K562 (cell line): ENCODE results near the gene ATP5F1D. TPM values are rescaled to one million over a fixed set of nuclear protein-coding genes. Genes with fewer than 3 reads are reported as not detected.
A peak's percentile ranks its signal among the peaks of the same experiment; 100 is the strongest.

Experiments used
- ATAC-seq: fragments of 200-7000 bp; cut with Tn5 transposase; 3 replicates; pipeline ENCODE4 v1.9.1; 2020; ENCODE audit warnings: moderate library complexity
- BruUV-seq: library from RNA; stranded (reverse); fragments of 400-500 nt; replicated peaks from 2 replicates; lab custom pipeline; 2021; lab: Mats Ljungman, UMichigan
- CTCF ChIA-PET: fragments of 300-600 bp; formaldehyde crosslinking; extraction: SDS; loops from one replicate; lab custom pipeline; 2021; ENCODE audit warnings: low intra/inter-chr PET ratio; lab: Yijun Ruan, JAX
- POLR2A ChIA-PET: fragments of 300-600, 350-650 bp; sonication (Branson Sonifier 250); formaldehyde crosslinking; extraction: SDS; loops from one replicate; lab custom pipeline; 2021; ENCODE audit warnings: antibody characterized with exemption, inconsistent platforms; lab: Yijun Ruan, JAX
- DNase-seq, 4 experiments: peaks; one replicate each; pipeline versions ENCODE4 v3.0.0 to v3.0.0-alpha.2; 2011 to 2018; ENCODE audit warnings: low spot score in 3 of 4, mixed read lengths in 3 of 4; ENCODE audit errors: extremely low read depth in 1 of 4
- FAIRE-seq: peaks from 2 replicates; lab custom pipeline; 2011; peaks lifted over from hg19 to GRCh38; lab: Jason Lieb, UNC
- H2AFZ ChIP-seq: 2 replicates; pipeline ENCODE4 v1.6.0; 2011; ENCODE audit warnings: low read depth, low read length, control low read depth, inconsistent platforms
- H3K27ac ChIP-seq: fragments of 200-600 bp; 3 replicates; pipeline ENCODE4 v1.8.0; 2011; ENCODE audit warnings: low read depth, mild to moderate bottlenecking, control low read depth, inconsistent platforms, low read length, moderate library complexity, mixed read lengths; ENCODE audit errors: extremely low read depth
- H3K27me3 ChIP-seq, 2 experiments: fragments of 300-600 bp in 1 of 2; 2 replicates in 1 of 2; 3 replicates in 1 of 2; pipeline versions ENCODE4 v1.6.0 to v1.8.0; 2011; ENCODE audit warnings: inconsistent platforms in 2 of 2, low read length in 2 of 2, mild to moderate bottlenecking in 1 of 2, mixed read lengths in 1 of 2, moderate library complexity in 1 of 2; ENCODE audit not compliant: control insufficient read depth in 2 of 2, insufficient read depth in 2 of 2
- H3K36me3 ChIP-seq: fragments of 300-600 bp; 3 replicates; pipeline ENCODE4 v1.8.0; 2011; ENCODE audit warnings: mild to moderate bottlenecking, low read length, inconsistent platforms; ENCODE audit not compliant: control insufficient read depth, insufficient read depth
- H3K4me1 ChIP-seq, 2 experiments: fragments of 200-600 bp in 1 of 2; replicated peaks in 1 of 2; 2 replicates in 1 of 2; 3 replicates in 1 of 2; pipeline versions ENCODE4 v1.5.1 to v1.8.0; 2011; ENCODE audit warnings: inconsistent platforms in 2 of 2, low read length in 2 of 2, mild to moderate bottlenecking in 1 of 2, mixed read lengths in 1 of 2, moderate library complexity in 1 of 2; ENCODE audit not compliant: control insufficient read depth in 2 of 2, insufficient read depth in 2 of 2
- H3K4me2 ChIP-seq: 2 replicates; pipeline ENCODE4 v1.6.1; 2011; ENCODE audit warnings: low read length, control low read depth, inconsistent platforms, mixed read lengths; ENCODE audit not compliant: insufficient read depth
- H3K4me3 ChIP-seq: fragments of 200-600 bp; sonication (generic), shearing (Covaris generic); 2 replicates; pipeline ENCODE4 v1.5.1; 2016; ENCODE audit warnings: control low read depth, inconsistent platforms
- H3K79me2 ChIP-seq: fragments of 200-600 bp; 3 replicates; pipeline ENCODE4 v1.8.0; 2011; ENCODE audit warnings: low read length, inconsistent platforms; ENCODE audit not compliant: control insufficient read depth, insufficient read depth
- H3K9ac ChIP-seq, 2 experiments: 2 replicates each; pipeline versions ENCODE4 v1.6.0 to v1.6.1; 2011; ENCODE audit warnings: low read depth in 2 of 2, low read length in 2 of 2, control low read depth in 1 of 2, inconsistent platforms in 1 of 2, mild to moderate bottlenecking in 1 of 2, mixed read lengths in 1 of 2; ENCODE audit not compliant: insufficient read depth in 1 of 2
- H3K9me1 ChIP-seq: one replicate; pipeline ENCODE4 v1.6.0; 2011; ENCODE audit warnings: inconsistent platforms, mild to moderate bottlenecking, low read length, moderate library complexity; ENCODE audit not compliant: control insufficient read depth, insufficient read depth
- H3K9me3 ChIP-seq: replicated peaks from 2 replicates; pipeline ENCODE4 v1.5.1; 2011; ENCODE audit warnings: low read depth, low read length, inconsistent platforms; ENCODE audit not compliant: control insufficient read depth, insufficient read depth
- H4K20me1 ChIP-seq: replicated peaks from 2 replicates; pipeline ENCODE4 v1.6.1; 2011; ENCODE audit warnings: low read length, inconsistent platforms, mixed read lengths; ENCODE audit not compliant: control insufficient read depth, insufficient read depth
- ASH1L ChIP-seq: fragments of 450-650 bp; IDR thresholded peaks from 2 replicates; pipeline ENCODE4 v1.6.1; 2018; ENCODE audit warnings: borderline replicate concordance, mild to moderate bottlenecking, low read depth; ENCODE audit not compliant: partially characterized antibody
- CREM ChIP-seq: IDR thresholded peaks from 2 replicates; pipeline ENCODE4 v1.6.1; 2014; ENCODE audit warnings: antibody characterized with exemption, low read depth
- CXXC5 ChIP-seq: fragments of 250-450 bp; sonication (Bioruptor Pico); IDR thresholded peaks from 2 replicates; pipeline ENCODE4 v1.8.0; 2022; ENCODE audit warnings: inconsistent platforms, mild to moderate bottlenecking, moderate library complexity
- KDM1A ChIP-seq, 2 experiments: fragments of 450-650 bp; IDR thresholded peaks; 2 replicates each; pipeline ENCODE4 v1.6.1; 2016; ENCODE audit warnings: mild to moderate bottlenecking in 2 of 2
- MCM7 ChIP-seq, 2 experiments: fragments of 450-650 bp; IDR thresholded peaks; 2 replicates each; pipeline ENCODE4 v1.6.1; 2016 to 2018
- MXI1 ChIP-seq: IDR thresholded peaks from 2 replicates; pipeline ENCODE4 v1.6.1; 2011; ENCODE audit warnings: low read depth, mild to moderate bottlenecking, improper control_type of control experiment, low read length
- NEUROD1 ChIP-seq: fragments of 150-350 bp; IDR thresholded peaks from 2 replicates; pipeline ENCODE4 v1.6.1; 2014; ENCODE audit warnings: borderline replicate concordance, low read length, low read depth; ENCODE audit not compliant: partially characterized antibody
- PHF21A ChIP-seq: fragments of 450-650 bp; IDR thresholded peaks from 2 replicates; pipeline ENCODE4 v1.6.1; 2017; ENCODE audit warnings: low read depth, borderline replicate concordance
- RBM22 ChIP-seq: fragments of 200-400 bp; formaldehyde crosslinking; IDR thresholded peaks from 2 replicates; pipeline ENCODE4 v1.6.1; 2018; ENCODE audit warnings: low read length, low read depth; ENCODE audit not compliant: poor library complexity, severe bottlenecking
- SAP30 ChIP-seq: fragments of 200-600 bp; sonication (generic); IDR thresholded peaks from 2 replicates; pipeline ENCODE4 v1.6.1; 2012; ENCODE audit warnings: borderline replicate concordance, low read depth, mild to moderate bottlenecking, moderate library complexity, low read length, control low read depth, inconsistent platforms; ENCODE audit not compliant: insufficient read depth, poor library complexity, severe bottlenecking
- SIN3A ChIP-seq, 2 experiments: fragments of 150-350 bp in 1 of 2; IDR thresholded peaks; 2 replicates each; pipeline ENCODE4 v1.6.1; 2011 to 2016; ENCODE audit warnings: borderline replicate concordance in 2 of 2, low read depth in 2 of 2, low read length in 2 of 2, mild to moderate bottlenecking in 2 of 2, moderate library complexity in 2 of 2; ENCODE audit not compliant: control insufficient read depth in 1 of 2
- ZNF444 ChIP-seq: fragments of 250-450 bp; sonication (Bioruptor Pico); IDR thresholded peaks from 2 replicates; pipeline ENCODE4 v1.4.0; 2020; ENCODE audit warnings: mild to moderate bottlenecking, moderate library complexity
- ZNF551 ChIP-seq: fragments of 250-450 bp; sonication (Bioruptor Pico); IDR thresholded peaks from 2 replicates; pipeline ENCODE4 v1.5.0; 2021; ENCODE audit warnings: mild to moderate bottlenecking, moderate library complexity
- WGBS: fragments of 100-300 bp; shearing (Covaris generic); methylation state at CpG from one replicate; pipeline ENCODE4 v1.1.6; 2016; ENCODE audit warnings: low coverage, mixed read lengths; ENCODE audit not compliant: insufficient coverage; ENCODE audit errors: missing lambda C conversion rate; 5-methylcytosine and 5-hydroxymethylcytosine counted together
- in situ Hi-C: fragments of 300-500 bp; cut with MboI; formaldehyde crosslinking; loops from 4 replicates; pipeline ENCODE4 v1.15.0; 2018; ENCODE audit warnings: inconsistent platforms, mixed read lengths
- intact Hi-C: fragments of 100-400 bp; cut with micrococcal nuclease; formaldehyde crosslinking; loops from 2 replicates; pipeline ENCODE4 v1.14.2; 2022
- polyA plus RNA-seq, 8 experiments: library from polyadenylated mRNA; depleted of rRNA in 4 of 8; stranded (reverse) in 5 of 8; unstranded in 3 of 8; fragments of >200 nt; fragmentation: Nextera tagmentation in 2 of 8; fragmentation: Illumina TruSeq in 1 of 8; extraction: Ambion mirVana in 2 of 8; extraction: Trizol in 1 of 8; gene quantifications; 2 replicates each; pipeline versions ENCODE4 v1.2.1 to v1.2.3, GENCODE V29; 2011 to 2014; ENCODE audit warnings: inconsistent platforms in 1 of 8, missing spikeins in 1 of 8
- total RNA-seq, 7 experiments: library from RNA; depleted of rRNA in 6 of 7; stranded (reverse); fragments of >200 nt in 6 of 7; fragmentation: Illumina TruSeq in 2 of 7; extraction: Trizol in 2 of 7; gene quantifications; 2 replicates each; pipeline versions ENCODE4 v1.2.1 to v1.2.3, GENCODE V29; 2011 to 2021; ENCODE audit warnings: low replicate concordance in 1 of 7
- TF ChIP-seq, protein P1 (sequence below), 3 experiments: fragments of 200-800 bp in 1 of 3; fragments of 250-450 bp in 1 of 3; fragments of 450-650 bp in 1 of 3; sonication (Bioruptor Pico) in 1 of 3; sonication (Bioruptor generic) in 1 of 3; formaldehyde crosslinking in 1 of 3; IDR thresholded peaks; 2 replicates each; pipeline versions ENCODE4 v1.6.1 to v1.8.0; 2016 to 2022; ENCODE audit warnings: mild to moderate bottlenecking in 2 of 3, missing genetic modification characterization in 2 of 3, missing compliant biosample characterization in 1 of 3, moderate library complexity in 1 of 3
- TF ChIP-seq, protein P2 (sequence below): fragments of 250-450 bp; sonication (Bioruptor Pico); IDR thresholded peaks from 2 replicates; pipeline ENCODE4 v1.4.0; 2020; ENCODE audit warnings: mild to moderate bottlenecking

The ATP5F1D gene
- total and polyA plus RNA-seq, 9 of the 15 experiments (the other 6 are each of a cell fraction or from before 2014, with no cell fraction given), result 3.9 to 409 (median 36.8) TPM

DNA sequence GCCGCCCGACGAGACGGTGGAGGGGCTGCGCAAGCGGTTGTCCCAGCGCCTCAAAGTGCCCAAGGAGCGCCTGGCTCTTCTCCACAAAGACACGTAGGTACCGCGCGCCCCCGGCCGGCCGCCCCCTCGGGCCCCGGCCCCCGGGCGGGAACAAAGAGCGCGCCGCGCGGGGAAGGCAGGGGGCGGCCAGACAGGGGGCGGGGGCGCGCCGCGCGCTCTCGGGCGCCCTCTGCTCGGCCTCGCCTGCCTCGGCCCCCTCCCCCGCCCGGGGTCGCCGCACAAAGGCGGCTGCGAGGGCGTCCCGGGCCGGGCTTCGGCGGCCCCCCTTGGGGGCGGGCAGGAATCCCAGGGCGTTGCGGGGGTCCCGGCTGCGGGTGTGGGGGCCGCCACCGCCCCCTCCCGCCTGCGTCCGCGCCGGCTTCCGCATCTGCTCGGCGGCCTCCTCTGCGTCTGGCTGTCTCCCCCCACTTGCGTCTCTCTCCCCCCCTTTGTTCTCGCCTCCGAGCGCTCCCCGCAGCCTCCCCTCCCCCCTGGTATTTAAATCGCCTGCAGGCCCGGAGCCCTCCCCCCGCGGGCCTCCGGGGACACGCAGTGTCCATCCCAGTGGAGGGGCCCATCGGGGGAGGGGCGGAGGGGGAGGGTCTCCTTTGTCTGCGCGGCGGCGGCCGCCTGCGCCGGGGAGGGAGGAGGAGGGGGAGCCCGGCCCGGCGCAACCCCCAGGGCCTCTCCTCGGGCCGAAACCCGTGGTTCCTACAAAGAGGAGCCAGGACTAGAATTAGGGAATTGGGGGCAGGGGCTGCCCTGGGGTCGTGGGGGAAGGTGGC is 9.1 kb downstream of the ATP5F1D start:
- H3K4me1 ChIP-seq, result peaks cover 31 to 95% of the 10 kb centered on the region in 2 experiments
- H3K79me2 ChIP-seq, result peaks cover 63% of the 10 kb centered on the region
- H3K4me2 ChIP-seq, result peak overlapping the region; percentile 84
- no peak overlapping the region for H2AFZ ChIP-seq
- FAIRE-seq (no peak), DNase-seq (peak in 3 of 4 experiments; percentile 57 to 88 (median 72)), ATAC-seq (peak; percentile 1)
- intact Hi-C loops (no loop called here), in situ Hi-C loops (no loop called here)
- H4K20me1 ChIP-seq, result no peaks in the 10 kb centered on the region
- peaks cover 54% of the 10 kb centered on the region; the same call in 1 of the 3 replicates for H3K36me3 ChIP-seq
- H3K9me3 ChIP-seq, result no peaks in the 10 kb centered on the region
- WGBS, result 0% methylated on average over 3 of the region's 90 CpGs
- peak overlapping the region; percentile 82 for H3K27ac ChIP-seq
- ChIA-PET CTCF (interaction anchor here (0.7 kb wide), 1 partner anchor 161 kb away, joined by 6 read pairs; no protein-coding TSS in a partner anchor), POLR2A (interaction anchor here (0.6 to 7.8 kb wide), 5 partner anchors 16 to 341 kb away, joined by 3 to 88 read pairs (median 6); partner anchors contain the start of gene CIRBP)
- no peaks in the 10 kb centered on the region for H3K9me1 ChIP-seq
- H3K9ac ChIP-seq, result peak overlapping the region; percentile 79 to 96
- no peaks in the 10 kb centered on the region for H3K27me3 ChIP-seq
- peak overlapping the region; percentile 93 for H3K4me3 ChIP-seq
- BruUV-seq, result no TSS peak
- TF ChIP-seq CXXC5 (CRISPR knock-in tag) (peak; percentile 75), NEUROD1 (peak; percentile 9), MXI1 (no peak), ZNF444 (CRISPR knock-in tag) (peak; percentile 84), SAP30 (peak; percentile 60), ASH1L (no peak), CREM (peak; percentile 35; the same call in 1 of the 2 replicates), KDM1A (IDR thresholded peaks at IDR 0.05) (peak in 1 of 2 experiments; percentile 87; a peak in 2 of 4 replicates), PHF21A (no peak), RBM22 (peak; percentile 70), MCM7 (IDR thresholded peaks at IDR 0.05) (no peak), SIN3A (IDR thresholded peaks at IDR 0.05; ENCODE audit: borderline replicate concordance in 2 of 2, control insufficient read depth in 1 of 2, low read depth in 2 of 2, low read length in 2 of 2) (peak; percentile 21 to 56; a peak in 1 of 4 replicates), ZNF551 (CRISPR knock-in tag) (no peak)
- TF ChIP-seq, protein P1, sequence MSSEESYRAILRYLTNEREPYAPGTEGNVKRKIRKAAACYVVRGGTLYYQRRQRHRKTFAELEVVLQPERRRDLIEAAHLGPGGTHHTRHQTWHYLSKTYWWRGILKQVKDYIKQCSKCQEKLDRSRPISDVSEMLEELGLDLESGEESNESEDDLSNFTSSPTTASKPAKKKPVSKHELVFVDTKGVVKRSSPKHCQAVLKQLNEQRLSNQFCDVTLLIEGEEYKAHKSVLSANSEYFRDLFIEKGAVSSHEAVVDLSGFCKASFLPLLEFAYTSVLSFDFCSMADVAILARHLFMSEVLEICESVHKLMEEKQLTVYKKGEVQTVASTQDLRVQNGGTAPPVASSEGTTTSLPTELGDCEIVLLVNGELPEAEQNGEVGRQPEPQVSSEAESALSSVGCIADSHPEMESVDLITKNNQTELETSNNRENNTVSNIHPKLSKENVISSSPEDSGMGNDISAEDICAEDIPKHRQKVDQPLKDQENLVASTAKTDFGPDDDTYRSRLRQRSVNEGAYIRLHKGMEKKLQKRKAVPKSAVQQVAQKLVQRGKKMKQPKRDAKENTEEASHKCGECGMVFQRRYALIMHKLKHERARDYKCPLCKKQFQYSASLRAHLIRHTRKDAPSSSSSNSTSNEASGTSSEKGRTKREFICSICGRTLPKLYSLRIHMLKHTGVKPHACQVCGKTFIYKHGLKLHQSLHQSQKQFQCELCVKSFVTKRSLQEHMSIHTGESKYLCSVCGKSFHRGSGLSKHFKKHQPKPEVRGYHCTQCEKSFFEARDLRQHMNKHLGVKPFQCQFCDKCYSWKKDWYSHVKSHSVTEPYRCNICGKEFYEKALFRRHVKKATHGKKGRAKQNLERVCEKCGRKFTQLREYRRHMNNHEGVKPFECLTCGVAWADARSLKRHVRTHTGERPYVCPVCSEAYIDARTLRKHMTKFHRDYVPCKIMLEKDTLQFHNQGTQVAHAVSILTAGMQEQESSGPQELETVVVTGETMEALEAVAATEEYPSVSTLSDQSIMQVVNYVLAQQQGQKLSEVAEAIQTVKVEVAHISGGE (CRISPR knock-in tag; IDR thresholded peaks at IDR 0.05), result no peak; a peak in 1 of 6 replicates
- TF ChIP-seq, protein P2, sequence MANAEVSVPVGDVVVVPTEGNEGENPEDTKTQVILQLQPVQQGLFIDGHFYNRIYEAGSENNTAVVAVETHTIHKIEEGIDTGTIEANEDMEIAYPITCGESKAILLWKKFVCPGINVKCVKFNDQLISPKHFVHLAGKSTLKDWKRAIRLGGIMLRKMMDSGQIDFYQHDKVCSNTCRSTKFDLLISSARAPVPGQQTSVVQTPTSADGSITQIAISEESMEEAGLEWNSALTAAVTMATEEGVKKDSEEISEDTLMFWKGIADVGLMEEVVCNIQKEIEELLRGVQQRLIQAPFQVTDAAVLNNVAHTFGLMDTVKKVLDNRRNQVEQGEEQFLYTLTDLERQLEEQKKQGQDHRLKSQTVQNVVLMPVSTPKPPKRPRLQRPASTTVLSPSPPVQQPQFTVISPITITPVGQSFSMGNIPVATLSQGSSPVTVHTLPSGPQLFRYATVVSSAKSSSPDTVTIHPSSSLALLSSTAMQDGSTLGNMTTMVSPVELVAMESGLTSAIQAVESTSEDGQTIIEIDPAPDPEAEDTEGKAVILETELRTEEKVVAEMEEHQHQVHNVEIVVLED, result peak; percentile 34; the same call in 1 of the 2 replicates
